ENCODE results near the gene NARF. TPM values are rescaled to one million over a fixed set of nuclear protein-coding genes. Genes with fewer than 3 reads are reported as not detected.

The NARF gene
- total RNA-seq, 1 experiment from 2014 or later: 20.6 TPM

Other genes with a start within 250 kb of the NARF start
- 86.8 and 87.3 TPM in 2 replicates for gene CCDC57, start 245.9 kb upstream of the NARF start, total RNA-seq (2022)
- 268 and 350 TPM in 2 replicates for gene SLC16A3, start 229.7 kb upstream of the NARF start, total RNA-seq (2022)
- gene CSNK1D, start 185.0 kb upstream of the NARF start, total RNA-seq (2022): 191 and 193 TPM in 2 replicates
- gene CD7, start 141.1 kb upstream of the NARF start, total RNA-seq (2022): 0.63 and 0.71 TPM in 2 replicates
- gene SECTM1, start 125.0 kb upstream of the NARF start, total RNA-seq (2022): 7.5 and 13.4 TPM in 2 replicates
- gene TEX19, start 99.5 kb upstream of the NARF start, total RNA-seq (2022): not detected in 2 replicates
- not detected in 2 replicates for gene UTS2R, start 87.0 kb upstream of the NARF start, total RNA-seq (2022)
- gene HEXD, start 40.4 kb upstream of the NARF start, total RNA-seq (2022): 14.8 and 16.2 TPM in 2 replicates
- 16.5 and 21.1 TPM in 2 replicates for gene OGFOD3, start 40.2 kb upstream of the NARF start, total RNA-seq (2022)
- 38.0 and 45.4 TPM in 2 replicates for gene CYBC1, start 8.0 kb upstream of the NARF start, total RNA-seq (2022)
- gene FOXK2, start 61.0 kb downstream of the NARF start, total RNA-seq (2022): 85.9 and 104 TPM in 2 replicates
- gene WDR45B, start 189.7 kb downstream of the NARF start, total RNA-seq (2022): 87.3 and 88.3 TPM in 2 replicates
- 5.9 and 6.3 TPM in 2 replicates for gene RAB40B, start 240.0 kb downstream of the NARF start, total RNA-seq (2022)

Measured in MCF 10A (cell line).